Activated naive CD8-positive, alpha-beta T cell (primary cell): ENCODE results near the gene BLOC1S4.
"Not testable (repeated sequence)": the region's sequence is repeated elsewhere in the genome, so short reads cannot be mapped to it uniquely, and the experiment has no call there.

Source experiments
- H3K27ac Mint-ChIP-seq: one replicate; pipeline ENCODE4 v1.8.0; 2021; ENCODE audit warnings: mixed read lengths
- H3K27me3 Mint-ChIP-seq: one replicate; pipeline ENCODE4 v1.8.0; 2021; ENCODE audit warnings: mixed read lengths
- H3K36me3 Mint-ChIP-seq: one replicate; pipeline ENCODE4 v1.8.0; 2021; ENCODE audit warnings: mixed read lengths
- H3K4me1 Mint-ChIP-seq: one replicate; pipeline ENCODE4 v1.8.0; 2021; ENCODE audit warnings: low read depth, mixed read lengths
- H3K4me3 Mint-ChIP-seq: one replicate; pipeline ENCODE4 v1.8.0; 2021; ENCODE audit warnings: mild to moderate bottlenecking, mixed read lengths
- H3K9me3 Mint-ChIP-seq: one replicate; pipeline ENCODE4 v1.8.0; 2021; ENCODE audit warnings: low read depth, mixed read lengths

The BLOC1S4 gene, protein sequence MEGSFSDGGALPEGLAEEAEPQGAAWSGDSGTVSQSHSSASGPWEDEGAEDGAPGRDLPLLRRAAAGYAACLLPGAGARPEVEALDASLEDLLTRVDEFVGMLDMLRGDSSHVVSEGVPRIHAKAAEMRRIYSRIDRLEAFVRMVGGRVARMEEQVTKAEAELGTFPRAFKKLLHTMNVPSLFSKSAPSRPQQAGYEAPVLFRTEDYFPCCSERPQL

DNA sequence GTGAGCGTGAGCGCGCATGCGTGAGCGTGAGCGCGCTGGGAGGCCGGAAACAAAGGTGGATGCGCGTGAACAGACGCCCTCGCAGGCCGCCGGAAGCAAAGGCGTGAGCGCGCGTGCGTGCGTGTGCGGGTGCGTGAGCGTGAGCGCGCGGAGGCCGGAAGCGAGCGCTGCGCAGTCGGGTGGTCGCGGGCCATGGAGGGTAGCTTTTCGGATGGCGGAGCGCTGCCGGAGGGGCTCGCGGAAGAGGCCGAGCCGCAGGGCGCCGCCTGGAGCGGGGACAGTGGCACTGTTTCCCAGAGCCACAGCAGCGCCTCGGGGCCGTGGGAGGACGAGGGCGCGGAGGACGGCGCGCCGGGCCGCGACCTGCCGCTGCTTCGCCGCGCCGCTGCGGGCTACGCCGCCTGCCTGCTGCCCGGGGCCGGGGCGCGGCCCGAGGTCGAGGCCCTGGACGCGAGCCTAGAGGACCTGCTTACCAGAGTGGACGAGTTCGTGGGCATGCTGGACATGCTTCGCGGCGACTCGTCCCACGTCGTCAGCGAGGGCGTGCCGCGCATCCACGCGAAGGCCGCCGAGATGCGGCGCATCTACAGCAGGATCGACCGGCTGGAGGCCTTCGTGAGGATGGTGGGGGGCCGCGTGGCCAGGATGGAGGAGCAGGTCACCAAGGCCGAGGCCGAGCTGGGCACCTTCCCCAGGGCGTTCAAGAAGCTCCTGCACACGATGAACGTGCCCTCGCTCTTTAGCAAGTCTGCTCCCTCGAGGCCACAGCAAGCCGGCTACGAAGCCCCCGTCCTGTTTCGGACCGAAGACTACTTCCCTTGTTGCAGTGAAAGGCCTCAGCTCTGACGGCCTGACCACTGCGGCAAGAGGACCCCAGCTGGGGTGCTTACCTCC is at the start of gene BLOC1S4:
Gene BLOC1S4, plus strand, starts transcription at position 157 of the 894 bp plus-strand sequence. Its CDS starts 36 bp downstream, at position 193.
- H3K36me3 Mint-ChIP-seq: peaks cover 4% of the 10 kb centered on the region
- peak within 1 kb of the TSS; percentile 94 for H3K4me3 Mint-ChIP-seq
- no peaks in the 10 kb centered on the region for H3K9me3 Mint-ChIP-seq
- H3K27ac Mint-ChIP-seq: peak within 1 kb of the TSS; percentile 91
- no peaks in the 10 kb centered on the region for H3K27me3 Mint-ChIP-seq
- H3K4me1 Mint-ChIP-seq: peaks cover 31% of the 10 kb centered on the region

DNA sequence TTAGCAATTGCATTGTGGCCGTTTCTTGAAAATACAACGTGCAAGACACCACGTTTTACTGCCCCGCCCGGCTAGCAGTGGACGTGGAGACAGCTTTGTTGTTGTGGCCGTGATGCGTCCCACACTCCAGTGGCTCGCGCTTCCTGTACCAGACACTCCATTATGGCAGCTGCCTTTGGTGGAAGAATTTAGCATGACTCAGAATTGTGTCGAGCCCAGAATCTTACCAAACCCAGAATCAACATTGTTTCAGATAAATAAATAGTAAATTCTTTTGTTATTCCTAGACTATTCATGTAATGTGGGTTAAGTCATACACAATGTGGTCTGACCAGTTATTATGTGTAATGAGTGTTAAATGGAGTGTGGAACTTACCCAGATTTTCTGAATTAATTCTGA is 47.6 kb upstream of the BLOC1S4 start:
- Mint-ChIP-seq H3K4me1 (peaks cover 7% of the 10 kb centered on the region), H3K4me3 (no peak overlapping the region), H3K27me3 (no peaks in the 10 kb centered on the region), H3K36me3 (peaks cover 3% of the 10 kb centered on the region), H3K9me3 (no peaks in the 10 kb centered on the region), H3K27ac (no peak overlapping the region)

DNA sequence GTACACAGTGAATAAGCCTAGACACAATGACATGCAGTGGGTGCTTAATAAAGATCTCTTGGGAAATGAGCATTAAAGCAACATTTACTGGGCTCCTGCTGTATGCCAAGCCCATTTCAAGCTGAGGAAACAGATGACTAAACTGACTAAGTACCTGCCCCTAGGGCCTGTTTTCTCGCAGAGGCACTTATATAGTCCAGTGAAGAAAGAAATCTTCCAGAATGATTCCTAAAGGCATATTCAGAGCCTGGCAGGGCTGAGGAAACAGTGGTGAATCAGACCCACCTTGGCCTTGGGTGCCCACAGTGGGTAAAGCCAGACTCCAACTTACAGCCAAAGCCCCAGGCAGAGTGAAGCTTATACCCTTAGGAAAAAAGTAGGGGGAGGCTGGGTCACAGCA is 44.3 kb upstream of the BLOC1S4 start:
- H3K4me3 Mint-ChIP-seq: no peak overlapping the region
- no peak overlapping the region for H3K27ac Mint-ChIP-seq
- H3K4me1 Mint-ChIP-seq: peaks cover 30% of the 10 kb centered on the region
- no peaks in the 10 kb centered on the region for H3K27me3 Mint-ChIP-seq
- H3K36me3 Mint-ChIP-seq: peaks cover 17% of the 10 kb centered on the region
- no peaks in the 10 kb centered on the region for H3K9me3 Mint-ChIP-seq

GRCh38 chr4:6672131-6672530 is 43.8 kb upstream of the BLOC1S4 start:
- peaks cover 19% of the 10 kb centered on the region for H3K36me3 Mint-ChIP-seq
- no peaks in the 10 kb centered on the region for H3K27me3 Mint-ChIP-seq
- no peaks in the 10 kb centered on the region for H3K9me3 Mint-ChIP-seq
- H3K4me3 Mint-ChIP-seq: no peak overlapping the region
- H3K27ac Mint-ChIP-seq: no peak overlapping the region
- peaks cover 35% of the 10 kb centered on the region for H3K4me1 Mint-ChIP-seq

GRCh38 chr4:6672541-6673190 is 43.3 kb upstream of the BLOC1S4 start:
- H3K27me3 Mint-ChIP-seq, H3K4me3 Mint-ChIP-seq, H3K27ac Mint-ChIP-seq, H3K9me3 Mint-ChIP-seq: not testable (repeated sequence)
- peaks cover 40% of the 10 kb centered on the region for H3K4me1 Mint-ChIP-seq
- H3K36me3 Mint-ChIP-seq: peaks cover 22% of the 10 kb centered on the region

- Mint-ChIP-seq H3K27ac (peak overlapping the region; percentile 98), H3K4me3 (peak overlapping the region; percentile 98), H3K4me1 (peaks cover 43% of the 10 kb centered on the region), H3K36me3 (peaks cover 22% of the 10 kb centered on the region)
- H3K27me3 Mint-ChIP-seq, H3K9me3 Mint-ChIP-seq: not testable (repeated sequence)
Observed at GRCh38 chr4:6673191-6673659, 42.7 kb upstream of the BLOC1S4 start.

DNA sequence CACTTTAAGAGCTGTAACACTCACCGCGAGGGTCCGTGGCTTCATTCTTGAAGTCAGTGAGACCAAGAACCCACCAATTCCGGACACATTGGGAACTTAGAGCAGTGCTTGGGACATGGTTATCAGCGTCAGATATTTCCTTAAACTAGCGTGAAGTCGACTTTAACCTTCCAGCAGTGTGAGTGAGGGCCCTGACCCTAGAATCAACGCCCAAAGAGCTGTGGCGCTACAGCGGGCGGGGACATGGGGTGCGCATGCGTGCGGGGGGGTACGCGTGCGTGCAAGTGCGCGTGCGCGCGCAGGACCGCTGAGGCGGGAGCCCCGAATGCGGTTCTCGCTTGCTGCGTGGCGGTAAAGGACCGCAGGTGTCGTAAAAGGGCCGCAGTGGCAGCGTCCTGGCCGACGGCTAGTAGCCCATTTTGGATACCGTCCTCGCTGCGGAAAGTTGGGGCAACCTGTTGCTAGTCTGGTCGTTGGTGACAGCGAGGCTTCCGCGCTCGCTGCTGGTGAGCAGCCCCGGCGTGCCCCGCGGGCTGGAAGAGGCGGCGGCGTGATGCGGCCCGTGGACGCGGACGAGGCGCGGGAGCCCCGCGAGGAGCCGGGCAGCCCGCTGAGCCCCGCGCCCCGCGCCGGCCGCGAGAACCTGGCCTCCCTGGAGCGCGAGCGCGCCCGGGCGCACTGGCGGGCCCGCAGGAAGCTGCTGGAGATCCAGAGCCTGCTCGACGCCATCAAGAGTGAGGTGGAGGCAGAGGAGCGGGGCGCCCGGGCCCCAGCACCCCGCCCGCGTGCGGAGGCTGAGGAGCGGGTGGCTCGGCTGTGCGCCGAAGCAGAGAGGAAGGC is 42.1 kb upstream of the BLOC1S4 start:
- peaks cover 22% of the 10 kb centered on the region for H3K36me3 Mint-ChIP-seq
- no peaks in the 10 kb centered on the region for H3K9me3 Mint-ChIP-seq
- H3K4me1 Mint-ChIP-seq: peaks cover 50% of the 10 kb centered on the region
- peak overlapping the region; percentile 98 for H3K27ac Mint-ChIP-seq
- peak overlapping the region; percentile 98 for H3K4me3 Mint-ChIP-seq
- H3K27me3 Mint-ChIP-seq: no peaks in the 10 kb centered on the region

- Mint-ChIP-seq H3K4me3 (peak overlapping the region; percentile 98), H3K36me3 (peaks cover 25% of the 10 kb centered on the region), H3K4me1 (peaks cover 52% of the 10 kb centered on the region), H3K27ac (peak overlapping the region; percentile 97), H3K27me3 (no peaks in the 10 kb centered on the region), H3K9me3 (no peaks in the 10 kb centered on the region)
Observed at GRCh38 chr4:6674500-6675149, 41.3 kb upstream of the BLOC1S4 start.

GRCh38 chr4:6676722-6677558 is 39.0 kb upstream of the BLOC1S4 start:
- Mint-ChIP-seq H3K4me1 (peaks cover 57% of the 10 kb centered on the region), H3K9me3 (no peaks in the 10 kb centered on the region), H3K27ac (peak overlapping the region; percentile 56), H3K4me3 (peak overlapping the region; percentile 98), H3K27me3 (no peaks in the 10 kb centered on the region), H3K36me3 (peaks cover 27% of the 10 kb centered on the region)

DNA sequence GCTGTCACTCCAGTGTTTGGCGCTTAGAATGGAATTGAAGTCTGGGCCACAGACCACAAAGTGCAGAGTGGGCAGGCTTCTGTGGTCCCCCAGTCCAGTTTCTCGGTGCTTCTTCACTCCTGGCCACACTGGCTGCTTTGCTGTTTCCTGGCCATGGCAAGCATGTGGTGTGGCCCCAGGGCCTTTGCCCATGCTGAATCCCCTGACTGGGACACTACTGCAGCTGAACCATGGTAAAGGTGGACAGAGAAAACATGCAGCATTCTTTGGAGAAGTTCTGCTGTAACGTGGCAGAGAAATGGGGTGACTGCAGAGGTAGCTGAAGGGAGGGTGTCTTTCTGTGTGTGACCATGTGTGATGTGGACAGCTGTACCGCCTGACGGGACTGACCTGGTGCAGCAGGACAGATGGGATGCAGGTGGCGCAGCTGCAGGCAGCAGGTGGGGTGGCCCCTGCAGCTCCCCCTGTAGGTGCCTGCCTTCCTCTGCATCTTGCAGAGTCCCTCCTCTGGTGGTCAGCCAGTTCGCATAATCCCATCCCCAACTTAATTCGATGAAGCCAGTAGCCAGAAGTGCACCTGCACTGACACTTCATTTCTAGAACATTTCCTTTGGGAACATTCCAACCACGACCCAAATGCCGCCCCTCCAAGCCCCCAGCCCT is 35.5 kb upstream of the BLOC1S4 start:
- Mint-ChIP-seq H3K36me3 (peaks cover 23% of the 10 kb centered on the region), H3K27ac (peak overlapping the region; percentile 51), H3K4me3 (peak overlapping the region; percentile 9)

DNA sequence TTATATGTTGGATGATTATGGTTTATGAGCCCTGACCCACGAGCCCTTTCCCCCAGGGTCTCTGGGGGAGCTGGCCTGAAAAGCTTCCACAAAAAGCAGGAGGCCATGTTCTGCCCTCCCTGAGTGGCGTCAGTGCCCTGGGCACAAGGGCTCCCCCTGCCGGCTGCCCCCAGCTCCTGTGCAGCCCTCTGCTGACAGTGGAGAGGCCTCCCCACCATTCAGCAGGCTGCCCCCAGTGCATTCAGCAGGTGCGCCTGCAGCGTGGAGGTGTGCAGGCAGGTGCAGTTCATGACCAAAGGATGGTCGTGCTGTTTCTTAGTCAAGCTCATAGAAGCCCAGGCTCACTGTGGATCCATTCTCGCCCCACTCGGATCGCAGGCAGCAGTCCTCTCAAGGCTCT is 34.8 kb upstream of the BLOC1S4 start:
- Mint-ChIP-seq H3K36me3 (peaks cover 16% of the 10 kb centered on the region), H3K4me3 (no peak overlapping the region)

More for the DNA sequence above, 35.5 kb upstream of the BLOC1S4 start:
- Mint-ChIP-seq H3K27me3 (no peaks in the 10 kb centered on the region), H3K4me1 (peaks cover 42% of the 10 kb centered on the region), H3K9me3 (no peaks in the 10 kb centered on the region)

GRCh38 chr4:6682862-6683590 is 32.9 kb upstream of the BLOC1S4 start:
- Mint-ChIP-seq H3K4me1 (peaks cover 36% of the 10 kb centered on the region), H3K36me3 (peaks cover 9% of the 10 kb centered on the region), H3K4me3 (no peak overlapping the region), H3K27ac (no peak overlapping the region), H3K9me3 (no peaks in the 10 kb centered on the region), H3K27me3 (no peaks in the 10 kb centered on the region)

More for the DNA sequence above, 34.8 kb upstream of the BLOC1S4 start:
- no peaks in the 10 kb centered on the region for H3K27me3 Mint-ChIP-seq
- peaks cover 38% of the 10 kb centered on the region for H3K4me1 Mint-ChIP-seq
- no peak overlapping the region for H3K27ac Mint-ChIP-seq
- H3K9me3 Mint-ChIP-seq: no peaks in the 10 kb centered on the region
